Measurements from ENCODE around the gene PLPP7. TPM values are rescaled to one million over a fixed set of nuclear protein-coding genes. Genes with fewer than 3 reads are reported as not detected.

The PLPP7 gene
- total RNA-seq, 2 experiments from 2014 or later, result 0.11 to 0.16 TPM

DNA sequence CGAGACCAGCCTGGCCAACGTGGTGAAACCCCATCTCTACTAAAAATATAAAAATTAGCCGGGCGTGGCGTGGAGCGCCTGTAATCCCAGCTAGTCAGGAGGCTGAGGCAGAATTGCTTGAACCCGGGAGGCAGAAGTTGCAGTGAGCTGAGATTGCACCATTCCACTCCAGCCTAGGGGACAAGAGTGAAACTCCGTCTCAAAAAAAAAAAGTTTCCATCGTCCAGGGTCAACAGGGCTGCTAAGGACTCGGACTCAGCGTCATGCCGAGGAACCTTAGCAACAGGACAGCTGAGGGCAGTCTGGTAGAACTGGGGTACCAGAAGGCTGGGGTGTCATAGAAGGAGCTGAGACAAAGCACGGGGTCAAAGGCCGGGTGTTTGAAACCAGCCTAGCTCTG is 34.9 kb upstream of the PLPP7 start:
- peaks cover 62% of the 10 kb centered on the region for H3K4me1 ChIP-seq (ENCODE audit: insufficient read depth, low read length, poor library complexity, severe bottlenecking)
- DNase-seq (ENCODE audit: low spot score), result no peak
- BruUV-seq (replicated peaks), result no TSS peak
- H4K20me1 ChIP-seq (ENCODE audit: insufficient read depth, low read length), result no peaks in the 10 kb centered on the region
- H2AFZ ChIP-seq (ENCODE audit: low read length), result peak overlapping the region; percentile 75; the same call in 1 of the 2 replicates
- peak overlapping the region; percentile 71 for H3K4me2 ChIP-seq (ENCODE audit: low read length)
- no peaks in the 10 kb centered on the region for H3K79me2 ChIP-seq (ENCODE audit: insufficient read depth, low read depth, low read length)
- peak overlapping the region; percentile 94 for H3K27ac ChIP-seq (ENCODE audit: low read depth, low read length, poor library complexity, severe bottlenecking)
- peaks cover 23% of the 10 kb centered on the region for H3K36me3 ChIP-seq (ENCODE audit: insufficient read depth, low read length)
- ChIA-PET CTCF (ENCODE audit: unreplicated experiment) (no interaction called here), POLR2A (interaction anchor here (0.9 to 6.9 kb wide), 4 partner anchors 9 to 424 kb away, joined by 4 to 132 read pairs (median 8); partner anchors contain the start of gene FAM78A)
- peak overlapping the region; percentile 41 for H3K4me3 ChIP-seq (ENCODE audit: low read depth, low read length, poor library complexity, severe bottlenecking)
- intact Hi-C loops (cut with micrococcal nuclease; ENCODE audit: unreplicated experiment), result loop anchor here (5.0 kb wide), 1 partner anchor 423 kb away; no protein-coding TSS in a partner anchor
- TF ChIP-seq, protein P1, sequence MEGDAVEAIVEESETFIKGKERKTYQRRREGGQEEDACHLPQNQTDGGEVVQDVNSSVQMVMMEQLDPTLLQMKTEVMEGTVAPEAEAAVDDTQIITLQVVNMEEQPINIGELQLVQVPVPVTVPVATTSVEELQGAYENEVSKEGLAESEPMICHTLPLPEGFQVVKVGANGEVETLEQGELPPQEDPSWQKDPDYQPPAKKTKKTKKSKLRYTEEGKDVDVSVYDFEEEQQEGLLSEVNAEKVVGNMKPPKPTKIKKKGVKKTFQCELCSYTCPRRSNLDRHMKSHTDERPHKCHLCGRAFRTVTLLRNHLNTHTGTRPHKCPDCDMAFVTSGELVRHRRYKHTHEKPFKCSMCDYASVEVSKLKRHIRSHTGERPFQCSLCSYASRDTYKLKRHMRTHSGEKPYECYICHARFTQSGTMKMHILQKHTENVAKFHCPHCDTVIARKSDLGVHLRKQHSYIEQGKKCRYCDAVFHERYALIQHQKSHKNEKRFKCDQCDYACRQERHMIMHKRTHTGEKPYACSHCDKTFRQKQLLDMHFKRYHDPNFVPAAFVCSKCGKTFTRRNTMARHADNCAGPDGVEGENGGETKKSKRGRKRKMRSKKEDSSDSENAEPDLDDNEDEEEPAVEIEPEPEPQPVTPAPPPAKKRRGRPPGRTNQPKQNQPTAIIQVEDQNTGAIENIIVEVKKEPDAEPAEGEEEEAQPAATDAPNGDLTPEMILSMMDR (conservative IDR thresholded peaks at IDR 0.05; ENCODE audit: low read length), result no peak
- TF ChIP-seq EZH2phosphoT487 (IDR thresholded peaks at IDR 0.05; ENCODE audit: borderline replicate concordance, low read depth, low read length), result no peak
- H3K9me2 ChIP-seq (ENCODE audit: insufficient read depth, low read length), result no peaks in the 10 kb centered on the region
- H3K9me3 ChIP-seq (ENCODE audit: low read length), result no peaks in the 10 kb centered on the region

DNA sequence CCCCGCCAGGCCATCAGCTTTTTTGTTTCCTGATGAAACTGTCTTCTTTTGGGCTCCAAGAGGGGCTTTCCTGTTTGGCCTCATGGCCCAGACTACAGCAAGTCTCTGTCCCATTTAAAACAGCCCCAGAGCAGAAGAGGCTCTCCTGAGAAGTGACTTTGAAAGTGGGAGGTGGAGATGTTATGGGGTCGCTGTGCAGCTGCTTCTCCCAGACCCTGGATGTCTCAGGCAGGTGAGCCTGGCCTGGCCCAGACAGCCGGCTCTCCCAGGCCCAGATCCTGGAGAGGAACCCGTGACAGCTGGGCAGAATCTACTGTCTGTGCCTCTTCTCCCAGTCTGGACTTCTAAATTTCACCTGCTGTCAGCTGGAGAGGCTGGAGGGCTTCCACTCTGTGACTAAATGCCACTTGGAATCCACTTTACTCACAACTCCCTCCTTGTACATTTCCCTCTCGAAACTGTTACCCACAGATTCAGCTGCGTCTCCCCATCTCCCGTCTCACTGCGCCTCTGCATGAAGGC is 33.8 kb upstream of the PLPP7 start:
- intact Hi-C loops (cut with micrococcal nuclease; ENCODE audit: unreplicated experiment), result loop anchor here (1.0 kb wide), 2 partner anchors 14 to 20 kb away; no protein-coding TSS in a partner anchor
- H3K4me2 ChIP-seq (ENCODE audit: low read length), result peak overlapping the region; percentile 71
- H3K27ac ChIP-seq (ENCODE audit: low read depth, low read length, poor library complexity, severe bottlenecking), result peak overlapping the region; percentile 94
- H3K36me3 ChIP-seq (ENCODE audit: insufficient read depth, low read length), result peaks cover 34% of the 10 kb centered on the region
- no peaks in the 10 kb centered on the region for H3K9me2 ChIP-seq (ENCODE audit: insufficient read depth, low read length)
- H3K79me2 ChIP-seq (ENCODE audit: insufficient read depth, low read depth, low read length), result no peaks in the 10 kb centered on the region
- ChIA-PET POLR2A (interaction anchor here (2.2 to 6.9 kb wide), 3 partner anchors 8 to 17 kb away, joined by 6 to 132 read pairs (median 11); partner anchors contain the start of gene FAM78A), CTCF (ENCODE audit: unreplicated experiment) (interaction anchor here (1.1 kb wide), 1 partner anchor 19 kb away, joined by 4 read pairs; no protein-coding TSS in a partner anchor)
- peaks cover 58% of the 10 kb centered on the region for H3K4me1 ChIP-seq (ENCODE audit: insufficient read depth, low read length, poor library complexity, severe bottlenecking)
- no peak overlapping the region for H2AFZ ChIP-seq (ENCODE audit: low read length)
- peak overlapping the region; percentile 66 for H3K4me3 ChIP-seq (ENCODE audit: low read depth, low read length, poor library complexity, severe bottlenecking)
- BruUV-seq (replicated peaks), result TSS peak; percentile 73
- TF ChIP-seq, protein P1 (conservative IDR thresholded peaks at IDR 0.05; ENCODE audit: low read length), result no peak
- no peak for TF ChIP-seq EZH2phosphoT487 (IDR thresholded peaks at IDR 0.05; ENCODE audit: borderline replicate concordance, low read depth, low read length)
- no peaks in the 10 kb centered on the region for H3K9me3 ChIP-seq (ENCODE audit: low read length)
- no peak for DNase-seq (ENCODE audit: low spot score)
- H4K20me1 ChIP-seq (ENCODE audit: insufficient read depth, low read length), result no peaks in the 10 kb centered on the region
